ENCODE results near the gene CRIM1.

- no peak for TF ChIP-seq POLR2A (IDR thresholded peaks at IDR 0.05)
- TF ChIP-seq CTCF (IDR thresholded peaks at IDR 0.05) = no peak
Measured at GRCh38 chr2:36420569-36421181, 65.1 kb downstream of the CRIM1 start.

Measured in lower leg skin (tissue), 3 donors.